Measurements from ENCODE around the gene IRX6.

DNA sequence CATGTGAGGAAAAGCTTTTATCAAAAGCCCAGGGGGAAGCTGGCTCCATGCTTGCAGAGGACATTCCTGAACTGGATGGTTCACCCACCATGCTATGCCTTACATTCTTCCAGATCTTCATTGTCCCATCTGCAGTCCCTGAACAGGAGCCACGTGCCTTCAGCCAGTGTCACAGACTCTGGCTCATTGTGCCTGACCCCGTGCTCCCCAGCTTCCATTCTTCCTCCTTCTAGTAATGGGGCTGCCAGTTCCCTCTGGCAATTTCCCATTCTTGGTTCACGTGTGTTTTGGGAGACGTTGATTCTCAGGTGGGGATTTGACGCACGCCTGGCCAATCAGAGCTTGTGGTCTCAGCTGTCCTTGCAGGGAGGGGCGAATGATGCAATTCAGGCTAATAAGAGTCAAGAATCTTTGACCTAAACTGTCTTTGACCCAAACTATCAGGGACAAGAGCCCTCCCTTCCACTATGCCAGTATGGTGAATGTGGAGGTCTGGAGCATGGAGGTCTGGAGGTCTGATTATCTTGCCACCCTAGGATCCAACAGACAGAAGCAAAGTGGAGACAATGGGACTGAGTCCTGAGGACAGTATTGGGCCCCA is 52.7 kb downstream of the IRX6 start:
- TF ChIP-seq, protein P1, sequence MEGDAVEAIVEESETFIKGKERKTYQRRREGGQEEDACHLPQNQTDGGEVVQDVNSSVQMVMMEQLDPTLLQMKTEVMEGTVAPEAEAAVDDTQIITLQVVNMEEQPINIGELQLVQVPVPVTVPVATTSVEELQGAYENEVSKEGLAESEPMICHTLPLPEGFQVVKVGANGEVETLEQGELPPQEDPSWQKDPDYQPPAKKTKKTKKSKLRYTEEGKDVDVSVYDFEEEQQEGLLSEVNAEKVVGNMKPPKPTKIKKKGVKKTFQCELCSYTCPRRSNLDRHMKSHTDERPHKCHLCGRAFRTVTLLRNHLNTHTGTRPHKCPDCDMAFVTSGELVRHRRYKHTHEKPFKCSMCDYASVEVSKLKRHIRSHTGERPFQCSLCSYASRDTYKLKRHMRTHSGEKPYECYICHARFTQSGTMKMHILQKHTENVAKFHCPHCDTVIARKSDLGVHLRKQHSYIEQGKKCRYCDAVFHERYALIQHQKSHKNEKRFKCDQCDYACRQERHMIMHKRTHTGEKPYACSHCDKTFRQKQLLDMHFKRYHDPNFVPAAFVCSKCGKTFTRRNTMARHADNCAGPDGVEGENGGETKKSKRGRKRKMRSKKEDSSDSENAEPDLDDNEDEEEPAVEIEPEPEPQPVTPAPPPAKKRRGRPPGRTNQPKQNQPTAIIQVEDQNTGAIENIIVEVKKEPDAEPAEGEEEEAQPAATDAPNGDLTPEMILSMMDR (conservative IDR thresholded peaks at IDR 0.05; ENCODE audit: low read depth in 2 of 2): no peak
- TF ChIP-seq EZH2phosphoT487 (IDR thresholded peaks at IDR 0.05; ENCODE audit: unreplicated experiment): no peak
- TF ChIP-seq, protein P2, sequence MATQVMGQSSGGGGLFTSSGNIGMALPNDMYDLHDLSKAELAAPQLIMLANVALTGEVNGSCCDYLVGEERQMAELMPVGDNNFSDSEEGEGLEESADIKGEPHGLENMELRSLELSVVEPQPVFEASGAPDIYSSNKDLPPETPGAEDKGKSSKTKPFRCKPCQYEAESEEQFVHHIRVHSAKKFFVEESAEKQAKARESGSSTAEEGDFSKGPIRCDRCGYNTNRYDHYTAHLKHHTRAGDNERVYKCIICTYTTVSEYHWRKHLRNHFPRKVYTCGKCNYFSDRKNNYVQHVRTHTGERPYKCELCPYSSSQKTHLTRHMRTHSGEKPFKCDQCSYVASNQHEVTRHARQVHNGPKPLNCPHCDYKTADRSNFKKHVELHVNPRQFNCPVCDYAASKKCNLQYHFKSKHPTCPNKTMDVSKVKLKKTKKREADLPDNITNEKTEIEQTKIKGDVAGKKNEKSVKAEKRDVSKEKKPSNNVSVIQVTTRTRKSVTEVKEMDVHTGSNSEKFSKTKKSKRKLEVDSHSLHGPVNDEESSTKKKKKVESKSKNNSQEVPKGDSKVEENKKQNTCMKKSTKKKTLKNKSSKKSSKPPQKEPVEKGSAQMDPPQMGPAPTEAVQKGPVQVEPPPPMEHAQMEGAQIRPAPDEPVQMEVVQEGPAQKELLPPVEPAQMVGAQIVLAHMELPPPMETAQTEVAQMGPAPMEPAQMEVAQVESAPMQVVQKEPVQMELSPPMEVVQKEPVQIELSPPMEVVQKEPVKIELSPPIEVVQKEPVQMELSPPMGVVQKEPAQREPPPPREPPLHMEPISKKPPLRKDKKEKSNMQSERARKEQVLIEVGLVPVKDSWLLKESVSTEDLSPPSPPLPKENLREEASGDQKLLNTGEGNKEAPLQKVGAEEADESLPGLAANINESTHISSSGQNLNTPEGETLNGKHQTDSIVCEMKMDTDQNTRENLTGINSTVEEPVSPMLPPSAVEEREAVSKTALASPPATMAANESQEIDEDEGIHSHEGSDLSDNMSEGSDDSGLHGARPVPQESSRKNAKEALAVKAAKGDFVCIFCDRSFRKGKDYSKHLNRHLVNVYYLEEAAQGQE (IDR thresholded peaks at IDR 0.05; ENCODE audit: unreplicated experiment): no peak
- no peak for TF ChIP-seq POLR2AphosphoS5 (IDR thresholded peaks at IDR 0.05; ENCODE audit: low read depth)
- TF ChIP-seq, protein P3, sequence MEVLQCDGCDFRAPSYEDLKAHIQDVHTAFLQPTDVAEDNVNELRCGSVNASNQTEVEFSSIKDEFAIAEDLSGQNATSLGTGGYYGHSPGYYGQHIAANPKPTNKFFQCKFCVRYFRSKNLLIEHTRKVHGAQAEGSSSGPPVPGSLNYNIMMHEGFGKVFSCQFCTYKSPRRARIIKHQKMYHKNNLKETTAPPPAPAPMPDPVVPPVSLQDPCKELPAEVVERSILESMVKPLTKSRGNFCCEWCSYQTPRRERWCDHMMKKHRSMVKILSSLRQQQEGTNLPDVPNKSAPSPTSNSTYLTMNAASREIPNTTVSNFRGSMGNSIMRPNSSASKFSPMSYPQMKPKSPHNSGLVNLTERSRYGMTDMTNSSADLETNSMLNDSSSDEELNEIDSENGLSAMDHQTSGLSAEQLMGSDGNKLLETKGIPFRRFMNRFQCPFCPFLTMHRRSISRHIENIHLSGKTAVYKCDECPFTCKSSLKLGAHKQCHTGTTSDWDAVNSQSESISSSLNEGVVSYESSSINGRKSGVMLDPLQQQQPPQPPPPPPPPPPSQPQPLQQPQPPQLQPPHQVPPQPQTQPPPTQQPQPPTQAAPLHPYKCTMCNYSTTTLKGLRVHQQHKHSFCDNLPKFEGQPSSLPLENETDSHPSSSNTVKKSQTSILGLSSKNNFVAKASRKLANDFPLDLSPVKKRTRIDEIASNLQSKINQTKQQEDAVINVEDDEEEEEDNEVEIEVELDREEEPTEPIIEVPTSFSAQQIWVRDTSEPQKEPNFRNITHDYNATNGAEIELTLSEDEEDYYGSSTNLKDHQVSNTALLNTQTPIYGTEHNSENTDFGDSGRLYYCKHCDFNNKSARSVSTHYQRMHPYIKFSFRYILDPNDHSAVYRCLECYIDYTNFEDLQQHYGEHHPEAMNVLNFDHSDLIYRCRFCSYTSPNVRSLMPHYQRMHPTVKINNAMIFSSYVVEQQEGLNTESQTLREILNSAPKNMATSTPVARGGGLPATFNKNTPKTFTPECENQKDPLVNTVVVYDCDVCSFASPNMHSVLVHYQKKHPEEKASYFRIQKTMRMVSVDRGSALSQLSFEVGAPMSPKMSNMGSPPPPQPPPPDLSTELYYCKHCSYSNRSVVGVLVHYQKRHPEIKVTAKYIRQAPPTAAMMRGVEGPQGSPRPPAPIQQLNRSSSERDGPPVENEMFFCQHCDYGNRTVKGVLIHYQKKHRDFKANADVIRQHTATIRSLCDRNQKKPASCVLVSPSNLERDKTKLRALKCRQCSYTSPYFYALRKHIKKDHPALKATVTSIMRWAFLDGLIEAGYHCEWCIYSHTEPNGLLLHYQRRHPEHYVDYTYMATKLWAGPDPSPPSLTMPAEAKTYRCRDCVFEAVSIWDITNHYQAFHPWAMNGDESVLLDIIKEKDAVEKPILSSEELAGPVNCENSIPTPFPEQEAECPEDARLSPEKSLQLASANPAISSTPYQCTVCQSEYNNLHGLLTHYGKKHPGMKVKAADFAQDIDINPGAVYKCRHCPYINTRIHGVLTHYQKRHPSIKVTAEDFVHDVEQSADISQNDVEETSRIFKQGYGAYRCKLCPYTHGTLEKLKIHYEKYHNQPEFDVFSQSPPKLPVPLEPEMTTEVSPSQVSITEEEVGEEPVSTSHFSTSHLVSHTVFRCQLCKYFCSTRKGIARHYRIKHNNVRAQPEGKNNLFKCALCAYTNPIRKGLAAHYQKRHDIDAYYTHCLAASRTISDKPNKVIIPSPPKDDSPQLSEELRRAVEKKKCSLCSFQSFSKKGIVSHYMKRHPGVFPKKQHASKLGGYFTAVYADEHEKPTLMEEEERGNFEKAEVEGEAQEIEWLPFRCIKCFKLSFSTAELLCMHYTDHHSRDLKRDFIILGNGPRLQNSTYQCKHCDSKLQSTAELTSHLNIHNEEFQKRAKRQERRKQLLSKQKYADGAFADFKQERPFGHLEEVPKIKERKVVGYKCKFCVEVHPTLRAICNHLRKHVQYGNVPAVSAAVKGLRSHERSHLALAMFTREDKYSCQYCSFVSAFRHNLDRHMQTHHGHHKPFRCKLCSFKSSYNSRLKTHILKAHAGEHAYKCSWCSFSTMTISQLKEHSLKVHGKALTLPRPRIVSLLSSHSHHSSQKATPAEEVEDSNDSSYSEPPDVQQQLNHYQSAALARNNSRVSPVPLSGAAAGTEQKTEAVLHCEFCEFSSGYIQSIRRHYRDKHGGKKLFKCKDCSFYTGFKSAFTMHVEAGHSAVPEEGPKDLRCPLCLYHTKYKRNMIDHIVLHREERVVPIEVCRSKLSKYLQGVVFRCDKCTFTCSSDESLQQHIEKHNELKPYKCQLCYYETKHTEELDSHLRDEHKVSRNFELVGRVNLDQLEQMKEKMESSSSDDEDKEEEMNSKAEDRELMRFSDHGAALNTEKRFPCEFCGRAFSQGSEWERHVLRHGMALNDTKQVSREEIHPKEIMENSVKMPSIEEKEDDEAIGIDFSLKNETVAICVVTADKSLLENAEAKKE (CRISPR knock-in tag; IDR thresholded peaks at IDR 0.05): no peak
- TF ChIP-seq EZH2 (IDR thresholded peaks at IDR 0.05; ENCODE audit: low read depth, unreplicated experiment): no peak
- no peak for TF ChIP-seq ETS1 (IDR thresholded peaks at IDR 0.05)
- TF ChIP-seq STAT1 (IDR thresholded peaks at IDR 0.05; ENCODE audit: unreplicated experiment): no peak

Measured in GM23338 (cell line).